Esophagus squamous epithelium (tissue), 4 donors: ENCODE data around the gene THEM4.

Experiments used
- CTCF ChIP-seq, 6 experiments: fragments of 450-650 bp in 4 of 6; fragments of 200-600 bp in 2 of 6; sonication (generic) in 2 of 6; IDR thresholded peaks; one replicate each; pipeline ENCODE4 v1.5.1; 2016 to 2019; ENCODE audit warnings: antibody characterized with exemption in 6 of 6, mild to moderate bottlenecking in 4 of 6, moderate library complexity in 4 of 6
- POLR2A ChIP-seq, 4 donors: fragments of 450-650 bp; IDR thresholded peaks; one replicate each; pipeline ENCODE4 v1.6.1; 2017; ENCODE audit warnings: antibody characterized with exemption in 4 of 4, mild to moderate bottlenecking in 4 of 4, moderate library complexity in 3 of 4

- TF ChIP-seq CTCF (IDR thresholded peaks at IDR 0.05) (no peak), POLR2A (IDR thresholded peaks at IDR 0.05) (no peak)
Observed at GRCh38 chr1:151943591-151943990, 34.3 kb upstream of the THEM4 start.
